ENCODE data around the gene NAA38. TPM values are rescaled to one million over a fixed set of nuclear protein-coding genes. Genes with fewer than 3 reads are reported as not detected.

The NAA38 gene, protein sequence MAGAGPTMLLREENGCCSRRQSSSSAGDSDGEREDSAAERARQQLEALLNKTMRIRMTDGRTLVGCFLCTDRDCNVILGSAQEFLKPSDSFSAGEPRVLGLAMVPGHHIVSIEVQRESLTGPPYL
- total RNA-seq = 10 to 100 TPM; 47.1 to 68.9 TPM

GRCh38 chr17:7856811-7857712, at the start of gene NAA38:
TSS of gene NAA38 (minus strand) at chr17:7857559. CDS start at chr17:7857463, 96 bp downstream.

GRCh38 chr17:7888184-7888920, 31.0 kb upstream of the NAA38 start, which contains the start of gene CHD3:
TSS of gene CHD3 (plus strand) at chr17:7888789. CDS start at chr17:7889001, 212 bp downstream.

GRCh38 chr17:7857713-7858521, 558 bp upstream of the NAA38 start, which contains the start of gene CYB5D1:
TSS of gene CYB5D1 (plus strand) at chr17:7858003. CDS start at chr17:7858135, 132 bp downstream.

DNA sequence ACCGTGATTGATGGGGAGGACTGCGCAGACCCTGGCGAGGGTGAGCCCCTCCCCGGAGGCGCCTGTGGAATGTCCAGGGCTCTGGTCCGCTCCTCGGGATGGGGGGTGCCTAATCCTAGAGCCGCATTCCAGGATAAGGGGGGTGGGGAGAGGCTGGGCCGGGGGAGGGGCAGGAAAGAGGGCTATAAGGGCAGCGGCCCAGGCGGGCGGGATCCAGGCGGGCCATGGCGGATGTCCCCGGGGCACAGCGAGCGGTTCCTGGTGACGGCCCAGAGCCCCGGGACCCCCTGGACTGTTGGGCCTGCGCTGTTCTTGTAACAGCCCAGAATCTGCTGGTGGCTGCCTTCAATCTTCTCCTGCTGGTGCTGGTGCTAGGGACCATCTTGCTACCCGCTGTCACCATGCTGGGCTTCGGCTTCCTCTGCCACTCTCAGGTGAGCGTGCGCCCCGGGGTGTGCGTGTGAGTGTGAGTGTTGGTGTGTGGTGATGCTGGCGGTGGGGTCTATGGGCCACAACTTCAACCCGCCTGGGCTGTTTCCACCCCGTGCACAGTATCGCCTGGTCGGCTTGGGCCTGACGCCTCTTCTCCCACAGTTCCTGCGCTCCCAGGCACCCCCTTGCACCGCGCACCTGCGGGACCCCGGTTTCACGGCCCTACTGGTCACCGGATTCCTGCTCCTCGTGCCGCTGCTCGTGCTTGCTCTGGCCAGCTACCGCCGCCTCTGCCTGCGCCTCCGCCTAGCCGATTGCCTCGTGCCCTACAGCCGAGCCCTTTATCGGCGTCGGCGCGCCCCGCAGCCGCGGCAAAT, 2.3 kb downstream of the NAA38 start, which contains the start of gene TMEM88:
Gene TMEM88, plus strand, starts transcription at position 216 of the 809 bp plus-strand sequence. Its CDS starts 9 bp downstream, at position 225.

GRCh38 chr17:7833795-7834541, 23.4 kb downstream of the NAA38 start, which contains the start of gene KDM6B:
TSS of gene KDM6B (plus strand) at chr17:7834217. CDS start at chr17:7845555, 11,338 bp downstream.

Small RNA genes lying within 50 kb of the gene (small RNA-seq; reads per million reads assigned to genes)
- 3.5 to 4.6 reads per million in 2 donors for gene SCARNA21

Other genes starting within 250 kb of the NAA38 start
- 10 to 100 TPM; 36.3 to 36.5 TPM for gene FXR2, start 242.7 kb downstream of the NAA38 start, total RNA-seq
- 10 to 100 TPM; 22.4 to 24.6 TPM for gene SAT2, start 229.7 kb downstream of the NAA38 start, total RNA-seq
- gene SHBG, start 227.4 kb downstream of the NAA38 start, total RNA-seq = under 1 TPM; 0.33 to 0.34 TPM
- gene ATP1B2, start 206.6 kb downstream of the NAA38 start, total RNA-seq = not detected
- gene TP53, start 170.1 kb downstream of the NAA38 start, total RNA-seq = 10 to 100 TPM; 43.0 to 47.1 TPM
- 10 to 100 TPM in 1 of 2 donors, 1 to 10 TPM in 1; 8.6 to 17.3 TPM for gene WRAP53, start 169.1 kb downstream of the NAA38 start, total RNA-seq
- gene EFNB3, start 152.4 kb downstream of the NAA38 start, total RNA-seq = 1 to 10 TPM in 1 of 2 donors, under 1 TPM in 1; 0.33 to 1.0 TPM
- gene DNAH2, start 139.8 kb downstream of the NAA38 start, total RNA-seq = under 1 TPM; under 0.01 TPM
- 1 to 10 TPM; 3.4 to 3.7 TPM for gene KDM6B, start 23.3 kb downstream of the NAA38 start, total RNA-seq
- under 1 TPM in 1 of 2 donors, not detected in 1; 0.34 TPM for gene TMEM88, start 2.5 kb downstream of the NAA38 start, total RNA-seq
- 1 to 10 TPM; 5.9 to 8.3 TPM for gene CYB5D1, start 444 bp upstream of the NAA38 start, total RNA-seq
- gene CHD3, start 31.2 kb upstream of the NAA38 start, total RNA-seq = 10 to 100 TPM; 46.8 to 69.9 TPM
- gene RNF227, start 58.7 kb upstream of the NAA38 start, total RNA-seq = 1 to 10 TPM in 1 of 2 donors, under 1 TPM in 1; 1.00 to 1.7 TPM
- under 1 TPM; under 0.01 to 0.69 TPM for gene KCNAB3, start 72.3 kb upstream of the NAA38 start, total RNA-seq
- gene TRAPPC1, start 74.4 kb upstream of the NAA38 start, total RNA-seq = 10 to 100 TPM; 41.3 to 48.6 TPM
- gene CNTROB, start 74.6 kb upstream of the NAA38 start, total RNA-seq = 10 to 100 TPM; 22.3 to 24.8 TPM
- 1 to 10 TPM in 1 of 2 donors, not detected in 1; 1.4 TPM for gene GUCY2D, start 145.1 kb upstream of the NAA38 start, total RNA-seq
- gene ALOX15B, start 181.5 kb upstream of the NAA38 start, total RNA-seq = under 1 TPM in 1 of 2 donors, not detected in 1; under 0.01 TPM
- gene ALOX12B, start 230.2 kb upstream of the NAA38 start, total RNA-seq = not detected